WTC11 (cell line): ENCODE measurements around the gene CDC45. TPM values are rescaled to one million over a fixed set of nuclear protein-coding genes. Genes with fewer than 3 reads are reported as not detected.

Source experiments
- ATAC-seq: fragments of 200-7000 bp; cut with Tn5 transposase; 2 replicates; pipeline ENCODE4 v1.10.0; 2021; ENCODE audit warnings: mild to moderate bottlenecking, moderate library complexity
- CTCF ChIA-PET: fragments of 300-600 bp; sonication (Branson Sonifier 250); formaldehyde crosslinking; loops from one replicate; lab custom pipeline; 2021; ENCODE audit warnings: antibody characterized with exemption; lab: Charles Lee
- POLR2A ChIA-PET: fragments of 350-600 bp; sonication (Branson Sonifier 250); formaldehyde crosslinking; loops from one replicate; lab custom pipeline; 2021; ENCODE audit warnings: antibody characterized with exemption; lab: Charles Lee
- DNase-seq: peaks from one replicate; pipeline ENCODE4 v3.0.0; 2021; ENCODE audit warnings: low spot score
- H3K27ac Mint-ChIP-seq: 2 replicates; pipeline ENCODE4 v1.8.0; 2021; ENCODE audit warnings: mixed read lengths
- H3K27me3 Mint-ChIP-seq: 2 replicates; pipeline ENCODE4 v1.8.0; 2021; ENCODE audit warnings: low read depth, mild to moderate bottlenecking, moderate library complexity, mixed read lengths
- H3K36me3 Mint-ChIP-seq: 2 replicates; pipeline ENCODE4 v1.8.0; 2021; ENCODE audit warnings: mixed read lengths
- H3K4me1 Mint-ChIP-seq: 2 replicates; pipeline ENCODE4 v1.8.0; 2022; ENCODE audit warnings: mixed read lengths
- H3K4me3 Mint-ChIP-seq: 2 replicates; pipeline ENCODE4 v1.8.0; 2021; ENCODE audit warnings: mild to moderate bottlenecking, moderate library complexity, mixed read lengths
- H3K9me3 Mint-ChIP-seq: 2 replicates; pipeline ENCODE4 v1.8.0; 2021; ENCODE audit warnings: mixed read lengths
- CREM ChIP-seq: sonication (generic); formaldehyde crosslinking; IDR thresholded peaks from 2 replicates; pipeline ENCODE4 v1.8.1; 2022; ENCODE audit warnings: mild to moderate bottlenecking, missing genetic modification reagents, moderate library complexity
- FOXK1 ChIP-seq: sonication (generic); formaldehyde crosslinking; IDR thresholded peaks from 2 replicates; pipeline ENCODE4 v1.8.0; 2022; ENCODE audit warnings: mild to moderate bottlenecking, moderate library complexity, missing genetic modification reagents
- GRHL2 ChIP-seq: fragments of 250-450 bp; sonication (Bioruptor Pico); IDR thresholded peaks from 2 replicates; pipeline ENCODE4 v1.8.0; 2022; ENCODE audit warnings: mild to moderate bottlenecking, moderate library complexity; ENCODE audit not compliant: insufficient replicate concordance, severe bottlenecking
- IRF2 ChIP-seq: sonication (generic); formaldehyde crosslinking; IDR thresholded peaks from 2 replicates; pipeline ENCODE4 v1.8.0; 2022; ENCODE audit warnings: low read depth, missing genetic modification reagents, borderline replicate concordance
- NR2C2 ChIP-seq: sonication (generic); formaldehyde crosslinking; IDR thresholded peaks from 2 replicates; pipeline ENCODE4 v1.8.0; 2022; ENCODE audit warnings: mild to moderate bottlenecking, missing genetic modification reagents
- RELA ChIP-seq: sonication (generic); formaldehyde crosslinking; IDR thresholded peaks from 2 replicates; pipeline ENCODE4 v1.8.1; 2022; ENCODE audit warnings: missing genetic modification reagents, mild to moderate bottlenecking, borderline replicate concordance
- TP53 ChIP-seq: sonication (generic); formaldehyde crosslinking; IDR thresholded peaks from 2 replicates; pipeline ENCODE4 v1.8.1; 2023; ENCODE audit warnings: mild to moderate bottlenecking, missing genetic modification reagents
- ZNF138 ChIP-seq: sonication (generic); formaldehyde crosslinking; conservative IDR thresholded peaks from 2 replicates; pipeline ENCODE4 v1.8.1; 2022; ENCODE audit warnings: mild to moderate bottlenecking, moderate library complexity, missing genetic modification reagents
- ZNF219 ChIP-seq: sonication (generic); formaldehyde crosslinking; IDR thresholded peaks from 2 replicates; pipeline ENCODE4 v1.8.0; 2023; ENCODE audit warnings: missing genetic modification reagents, mild to moderate bottlenecking, borderline replicate concordance
- ZNF317 ChIP-seq: sonication (generic); formaldehyde crosslinking; IDR thresholded peaks from 2 replicates; pipeline ENCODE4 v1.8.1; 2023; ENCODE audit warnings: low read depth, mild to moderate bottlenecking, moderate library complexity, missing genetic modification reagents, borderline replicate concordance
- ZNF396 ChIP-seq: fragments of 250-450 bp; sonication (Bioruptor Pico); IDR thresholded peaks from 2 replicates; pipeline ENCODE4 v1.8.0; 2021; ENCODE audit warnings: mild to moderate bottlenecking, moderate library complexity, borderline replicate concordance
- ZNF416 ChIP-seq: fragments of 250-450 bp; sonication (Bioruptor Pico); IDR thresholded peaks from 2 replicates; pipeline ENCODE4 v1.9.0; 2021; ENCODE audit warnings: mild to moderate bottlenecking, inconsistent platforms
- total RNA-seq: library from RNA; stranded (reverse); gene quantifications from 3 replicates; pipeline ENCODE4 v1.2.3, GENCODE V29; 2021
- TF ChIP-seq, protein P1 (sequence below): fragments of 250-450 bp; sonication (Bioruptor Pico); IDR thresholded peaks from 2 replicates; pipeline ENCODE4 v2.1.2; 2022; ENCODE audit warnings: mild to moderate bottlenecking, moderate library complexity
- TF ChIP-seq, protein P2 (sequence below): sonication (generic); formaldehyde crosslinking; IDR thresholded peaks from 2 replicates; pipeline ENCODE4 v1.8.0; 2023; ENCODE audit warnings: mild to moderate bottlenecking, missing genetic modification reagents
- TF ChIP-seq, protein P3 (sequence below): sonication (generic); formaldehyde crosslinking; IDR thresholded peaks from 2 replicates; pipeline ENCODE4 v1.8.1; 2022; ENCODE audit warnings: missing genetic modification reagents, borderline replicate concordance
- TF ChIP-seq, protein P4 (sequence below): sonication (generic); formaldehyde crosslinking; conservative IDR thresholded peaks from 2 replicates; pipeline ENCODE4 v1.8.1; 2022; ENCODE audit warnings: mild to moderate bottlenecking, missing genetic modification reagents

The CDC45 gene
- total RNA-seq, 1 experiment from 2014 or later = 38.1 TPM

DNA sequence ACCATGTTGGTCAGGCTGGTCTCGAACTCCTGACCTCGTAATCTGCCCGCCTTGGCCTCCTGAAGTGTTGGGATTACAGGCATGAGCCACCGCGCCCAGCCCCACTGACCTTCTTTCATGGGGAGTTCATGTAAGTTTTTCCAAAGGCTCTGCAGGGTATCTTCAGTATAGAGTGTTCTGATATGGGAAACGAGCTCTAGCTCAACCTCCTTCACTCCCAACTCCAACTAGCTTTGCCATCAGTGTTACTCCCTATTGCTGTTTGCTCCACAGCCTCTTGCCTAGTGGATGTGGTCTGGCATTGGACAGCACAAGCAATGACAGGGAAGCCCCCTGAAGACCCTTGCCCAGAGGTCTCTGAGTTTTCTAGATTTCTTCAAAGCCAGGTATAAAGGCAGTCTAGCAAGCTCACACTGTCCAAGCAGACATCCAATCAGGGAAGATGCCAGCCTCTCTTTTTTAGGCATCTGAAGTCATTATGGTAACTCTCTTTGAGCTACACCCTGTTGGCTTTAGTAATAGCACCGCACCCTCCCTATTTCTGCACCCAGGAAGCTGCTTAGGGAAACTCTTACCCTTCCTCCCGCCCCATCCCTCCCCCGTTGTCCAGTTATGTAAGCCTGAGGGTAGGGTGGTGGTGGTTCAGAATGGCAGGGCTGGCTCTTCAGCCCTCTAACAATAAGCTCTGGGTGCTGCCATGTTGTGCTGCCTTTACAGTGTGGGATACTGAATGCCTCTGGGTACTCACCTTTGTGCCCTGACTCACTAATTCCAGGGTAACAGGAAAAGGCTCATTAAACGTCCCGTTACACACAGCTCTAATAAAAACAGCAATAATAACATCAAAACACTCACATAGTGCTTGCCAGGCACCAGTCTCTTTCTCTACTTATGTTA is 85.9 kb downstream of the CDC45 start:
- DNase-seq (no peak), ATAC-seq (no peak)
- Mint-ChIP-seq H3K4me3 (no peak overlapping the region), H3K27me3 (no peaks in the 10 kb centered on the region), H3K36me3 (no peaks in the 10 kb centered on the region), H3K27ac (no peak overlapping the region), H3K4me1 (peaks cover 7% of the 10 kb centered on the region), H3K9me3 (peaks cover 7% of the 10 kb centered on the region)
- POLR2A ChIA-PET = no interaction called here
- CTCF ChIA-PET = interaction anchor here (0.6 to 1.2 kb wide), 5 partner anchors 11 to 847 kb away, joined by 3 to 5 read pairs (median 3); no protein-coding TSS in a partner anchor
- TF ChIP-seq ZNF317 (no peak), GRHL2 (no peak), IRF2 (no peak), ZNF219 (CRISPR knock-in tag) (no peak), CREM (CRISPR knock-in tag) (no peak), NR2C2 (CRISPR knock-in tag) (no peak), RELA (CRISPR knock-in tag) (no peak), ZNF138 (CRISPR knock-in tag) (no peak), ZNF396 (CRISPR knock-in tag) (no peak), FOXK1 (no peak), TP53 (no peak), ZNF416 (CRISPR knock-in tag) (no peak)
- TF ChIP-seq, protein P1, sequence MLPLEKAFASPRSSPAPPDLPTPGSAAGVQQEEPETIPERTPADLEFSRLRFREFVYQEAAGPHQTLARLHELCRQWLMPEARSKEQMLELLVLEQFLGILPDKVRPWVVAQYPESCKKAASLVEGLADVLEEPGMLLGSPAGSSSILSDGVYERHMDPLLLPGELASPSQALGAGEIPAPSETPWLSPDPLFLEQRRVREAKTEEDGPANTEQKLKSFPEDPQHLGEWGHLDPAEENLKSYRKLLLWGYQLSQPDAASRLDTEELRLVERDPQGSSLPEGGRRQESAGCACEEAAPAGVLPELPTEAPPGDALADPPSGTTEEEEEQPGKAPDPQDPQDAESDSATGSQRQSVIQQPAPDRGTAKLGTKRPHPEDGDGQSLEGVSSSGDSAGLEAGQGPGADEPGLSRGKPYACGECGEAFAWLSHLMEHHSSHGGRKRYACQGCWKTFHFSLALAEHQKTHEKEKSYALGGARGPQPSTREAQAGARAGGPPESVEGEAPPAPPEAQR (CRISPR knock-in tag) = no peak
- TF ChIP-seq, protein P2, sequence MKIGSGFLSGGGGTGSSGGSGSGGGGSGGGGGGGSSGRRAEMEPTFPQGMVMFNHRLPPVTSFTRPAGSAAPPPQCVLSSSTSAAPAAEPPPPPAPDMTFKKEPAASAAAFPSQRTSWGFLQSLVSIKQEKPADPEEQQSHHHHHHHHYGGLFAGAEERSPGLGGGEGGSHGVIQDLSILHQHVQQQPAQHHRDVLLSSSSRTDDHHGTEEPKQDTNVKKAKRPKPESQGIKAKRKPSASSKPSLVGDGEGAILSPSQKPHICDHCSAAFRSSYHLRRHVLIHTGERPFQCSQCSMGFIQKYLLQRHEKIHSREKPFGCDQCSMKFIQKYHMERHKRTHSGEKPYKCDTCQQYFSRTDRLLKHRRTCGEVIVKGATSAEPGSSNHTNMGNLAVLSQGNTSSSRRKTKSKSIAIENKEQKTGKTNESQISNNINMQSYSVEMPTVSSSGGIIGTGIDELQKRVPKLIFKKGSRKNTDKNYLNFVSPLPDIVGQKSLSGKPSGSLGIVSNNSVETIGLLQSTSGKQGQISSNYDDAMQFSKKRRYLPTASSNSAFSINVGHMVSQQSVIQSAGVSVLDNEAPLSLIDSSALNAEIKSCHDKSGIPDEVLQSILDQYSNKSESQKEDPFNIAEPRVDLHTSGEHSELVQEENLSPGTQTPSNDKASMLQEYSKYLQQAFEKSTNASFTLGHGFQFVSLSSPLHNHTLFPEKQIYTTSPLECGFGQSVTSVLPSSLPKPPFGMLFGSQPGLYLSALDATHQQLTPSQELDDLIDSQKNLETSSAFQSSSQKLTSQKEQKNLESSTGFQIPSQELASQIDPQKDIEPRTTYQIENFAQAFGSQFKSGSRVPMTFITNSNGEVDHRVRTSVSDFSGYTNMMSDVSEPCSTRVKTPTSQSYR (CRISPR knock-in tag) = no peak
- TF ChIP-seq, protein P3, sequence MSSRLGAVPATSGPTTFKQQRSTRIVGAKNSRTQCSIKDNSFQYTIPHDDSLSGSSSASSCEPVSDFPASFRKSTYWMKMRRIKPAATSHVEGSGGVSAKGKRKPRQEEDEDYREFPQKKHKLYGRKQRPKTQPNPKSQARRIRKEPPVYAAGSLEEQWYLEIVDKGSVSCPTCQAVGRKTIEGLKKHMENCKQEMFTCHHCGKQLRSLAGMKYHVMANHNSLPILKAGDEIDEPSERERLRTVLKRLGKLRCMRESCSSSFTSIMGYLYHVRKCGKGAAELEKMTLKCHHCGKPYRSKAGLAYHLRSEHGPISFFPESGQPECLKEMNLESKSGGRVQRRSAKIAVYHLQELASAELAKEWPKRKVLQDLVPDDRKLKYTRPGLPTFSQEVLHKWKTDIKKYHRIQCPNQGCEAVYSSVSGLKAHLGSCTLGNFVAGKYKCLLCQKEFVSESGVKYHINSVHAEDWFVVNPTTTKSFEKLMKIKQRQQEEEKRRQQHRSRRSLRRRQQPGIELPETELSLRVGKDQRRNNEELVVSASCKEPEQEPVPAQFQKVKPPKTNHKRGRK = no peak

DNA sequence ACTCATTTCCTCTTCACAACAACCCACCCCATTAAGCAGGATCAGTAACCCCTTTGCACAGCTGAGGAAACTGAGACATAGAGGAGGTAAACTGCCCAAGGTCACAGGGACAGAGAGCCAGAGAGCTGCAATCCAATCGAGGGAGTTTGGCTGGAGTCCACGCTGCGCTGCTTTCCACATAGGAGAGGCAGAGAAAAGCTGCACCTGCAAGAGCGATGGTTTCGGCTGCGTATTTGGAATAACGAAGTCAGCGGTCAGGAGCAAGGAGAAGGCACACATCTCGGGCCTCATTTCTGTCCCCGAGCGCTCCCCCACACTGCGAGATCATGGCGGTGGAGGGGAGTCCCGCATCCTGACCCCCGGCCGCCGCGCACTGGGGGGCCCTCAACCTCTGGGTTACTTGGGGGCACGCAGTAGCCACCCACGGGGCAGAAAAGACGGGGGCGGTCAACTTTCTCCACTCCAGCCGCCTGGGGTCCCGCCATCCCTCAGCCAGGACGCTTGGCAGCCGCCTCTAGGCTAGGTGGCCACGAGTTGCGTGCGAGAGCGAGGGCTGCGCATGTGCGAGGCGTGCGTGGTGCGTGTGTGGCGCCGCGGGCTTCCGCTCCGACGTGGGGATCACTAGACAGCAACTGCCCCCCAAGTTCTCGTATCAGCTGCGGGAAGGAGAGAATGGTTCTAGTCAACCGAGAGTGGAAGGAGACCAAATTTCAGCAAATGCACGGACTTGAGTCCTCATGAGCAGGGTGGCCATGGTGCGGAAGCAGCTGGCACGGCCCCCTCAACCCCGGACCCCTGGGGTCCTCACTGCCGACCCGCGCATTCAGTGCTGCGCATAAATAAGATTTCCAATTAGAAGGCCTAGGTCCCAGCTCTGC is 86.8 kb downstream of the CDC45 start:
- Mint-ChIP-seq H3K4me3 (no peak overlapping the region), H3K27ac (no peak overlapping the region)
- POLR2A ChIA-PET = no interaction called here

More for the DNA sequence above, 86.8 kb downstream of the CDC45 start:
- Mint-ChIP-seq H3K36me3 (no peaks in the 10 kb centered on the region), H3K27me3 (no peaks in the 10 kb centered on the region), H3K9me3 (peaks cover 7% of the 10 kb centered on the region), H3K4me1 (peaks cover 7% of the 10 kb centered on the region)
- DNase-seq (no peak), ATAC-seq (no peak)
- TF ChIP-seq, protein P4, sequence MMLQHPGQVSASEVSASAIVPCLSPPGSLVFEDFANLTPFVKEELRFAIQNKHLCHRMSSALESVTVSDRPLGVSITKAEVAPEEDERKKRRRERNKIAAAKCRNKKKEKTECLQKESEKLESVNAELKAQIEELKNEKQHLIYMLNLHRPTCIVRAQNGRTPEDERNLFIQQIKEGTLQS = no peak
- CTCF ChIA-PET = interaction anchor here (0.6 to 1.2 kb wide), 3 partner anchors 63 to 846 kb away, joined by 3 to 5 read pairs (median 3); no protein-coding TSS in a partner anchor
